Epithelial cell of prostate (primary cell): Measurements from ENCODE around the gene RORB.
A peak's percentile ranks its signal among the peaks of the same experiment; 100 is the strongest.

Source experiments
- DNase-seq: peaks from one replicate; pipeline ENCODE4 v3.0.0-alpha.2; 2011; ENCODE audit warnings: low read depth, low spot score
- H3K27ac ChIP-seq: fragments of 450-650 bp; 2 replicates; pipeline ENCODE4 v1.5.1; 2017; ENCODE audit warnings: mild to moderate bottlenecking

RORB gene

GRCh38 chr9:74496819-74497747 lies at the start of gene RORB:
Gene RORB, plus strand, starts transcription at chr9:74497335. Its CDS starts 642 bp downstream, at chr9:74497977.
- DNase-seq = no peak
- H3K27ac ChIP-seq = no peak within 1 kb of the TSS

- no peak for DNase-seq
- H3K27ac ChIP-seq = peak overlapping the region; percentile 42
These were observed 49.5 kb upstream of the RORB start for GRCh38 chr9:74447451-74448193.

GRCh38 chr9:74449060-74449459 lies 48.1 kb upstream of the RORB start:
- no peak for DNase-seq
- no peak overlapping the region for H3K27ac ChIP-seq

GRCh38 chr9:74458832-74459231 lies 38.3 kb upstream of the RORB start:
- DNase-seq = no peak
- H3K27ac ChIP-seq = no peak overlapping the region

GRCh38 chr9:74463825-74464224 lies 33.3 kb upstream of the RORB start:
- no peak for DNase-seq
- H3K27ac ChIP-seq = no peak overlapping the region

GRCh38 chr9:74478606-74479005 lies 18.5 kb upstream of the RORB start:
- no peak overlapping the region for H3K27ac ChIP-seq
- no peak for DNase-seq

GRCh38 chr9:74479711-74480110 lies 17.4 kb upstream of the RORB start:
- DNase-seq = no peak
- no peak overlapping the region for H3K27ac ChIP-seq

GRCh38 chr9:74487395-74487794 lies 9.7 kb upstream of the RORB start:
- DNase-seq = no peak
- no peak overlapping the region for H3K27ac ChIP-seq

GRCh38 chr9:74493512-74493911 lies 3.6 kb upstream of the RORB start:
- H3K27ac ChIP-seq = no peak overlapping the region
- no peak for DNase-seq

GRCh38 chr9:74494490-74494889 lies 2.6 kb upstream of the RORB start:
- no peak overlapping the region for H3K27ac ChIP-seq
- no peak for DNase-seq

- DNase-seq = no peak
- no peak overlapping the region for H3K27ac ChIP-seq
These were observed 729 bp upstream of the RORB start for GRCh38 chr9:74496406-74496805.

GRCh38 chr9:74497748-74498620 lies 849 bp downstream of the RORB start:
- no peak for DNase-seq
- no peak overlapping the region for H3K27ac ChIP-seq

GRCh38 chr9:74498621-74499095 lies 1.5 kb downstream of the RORB start:
- no peak overlapping the region for H3K27ac ChIP-seq
- no peak for DNase-seq

- DNase-seq = no peak
- H3K27ac ChIP-seq = no peak overlapping the region
These were observed 2.0 kb downstream of the RORB start for GRCh38 chr9:74499111-74499601.

- no peak overlapping the region for H3K27ac ChIP-seq
- DNase-seq = no peak
These were observed 2.8 kb downstream of the RORB start for GRCh38 chr9:74499770-74500583.

GRCh38 chr9:74500584-74500924 lies 3.4 kb downstream of the RORB start:
- DNase-seq = no peak

GRCh38 chr9:74501570-74501969 lies 4.4 kb downstream of the RORB start:
- H3K27ac ChIP-seq = no peak overlapping the region
- DNase-seq = no peak

More at GRCh38 chr9:74500584-74500924, 3.4 kb downstream of the RORB start:
- no peak overlapping the region for H3K27ac ChIP-seq

GRCh38 chr9:74503219-74503618 lies 6.1 kb downstream of the RORB start:
- DNase-seq = no peak
- H3K27ac ChIP-seq = no peak overlapping the region

- DNase-seq = no peak
- no peak overlapping the region for H3K27ac ChIP-seq
These were observed 6.5 kb downstream of the RORB start for GRCh38 chr9:74503666-74504065.
